HepG2 (cell line): ENCODE data around the gene NFIC. TPM values are rescaled to one million over a fixed set of nuclear protein-coding genes. Genes with fewer than 3 reads are reported as not detected.

Experiments used
- CHCHD3 ChIP-seq: sonication (generic); formaldehyde crosslinking; IDR thresholded peaks from 2 replicates; pipeline ENCODE4 v1.8.0; 2022; ENCODE audit warnings: mild to moderate bottlenecking, missing genetic modification reagents, moderate library complexity
- MED13 ChIP-seq: sonication (generic); formaldehyde crosslinking; IDR thresholded peaks from 2 replicates; pipeline ENCODE4 v1.5.0; 2020; ENCODE audit warnings: missing genetic modification reagents
- NR2C2 ChIP-seq: sonication (generic); formaldehyde crosslinking; IDR thresholded peaks from 2 replicates; pipeline ENCODE4 v1.4.0; 2020; ENCODE audit warnings: missing genetic modification reagents, mild to moderate bottlenecking, moderate library complexity, borderline replicate concordance
- PAWR ChIP-seq: sonication (generic); formaldehyde crosslinking; IDR thresholded peaks from 2 replicates; pipeline ENCODE4 v1.4.0; 2020; ENCODE audit warnings: missing genetic modification reagents, mild to moderate bottlenecking, borderline replicate concordance
- PHF21A ChIP-seq: sonication (generic); formaldehyde crosslinking; IDR thresholded peaks from 2 replicates; pipeline ENCODE4 v1.5.0; 2020; ENCODE audit warnings: mild to moderate bottlenecking, missing genetic modification reagents
- RBFOX2 ChIP-seq: fragments of 200-400 bp; formaldehyde crosslinking; IDR thresholded peaks from 2 replicates; pipeline ENCODE4 v1.6.1; 2017; ENCODE audit warnings: low read depth, mild to moderate bottlenecking, low read length
- RCOR2 ChIP-seq: IDR thresholded peaks from 2 replicates; pipeline ENCODE4 v1.6.1; 2016; ENCODE audit warnings: missing biosample characterization, missing genetic modification reagents
- SIN3B ChIP-seq: fragments of 150-350 bp; IDR thresholded peaks from 2 replicates; pipeline ENCODE4 v1.6.1; 2014; ENCODE audit warnings: low read length
- SMARCC2 ChIP-seq: fragments of 450-650 bp; IDR thresholded peaks from 2 replicates; pipeline ENCODE4 v1.6.1; 2017; ENCODE audit warnings: antibody characterized with exemption, mild to moderate bottlenecking
- SNAI1 ChIP-seq: sonication (generic); formaldehyde crosslinking; IDR thresholded peaks from 2 replicates; pipeline ENCODE4 v1.5.0; 2020; ENCODE audit warnings: mild to moderate bottlenecking, missing genetic modification reagents, borderline replicate concordance
- ZFX ChIP-seq: sonication (generic); formaldehyde crosslinking; IDR thresholded peaks from 2 replicates; pipeline ENCODE4 v1.4.0; 2020; ENCODE audit warnings: mild to moderate bottlenecking, low read depth, missing genetic modification reagents, moderate library complexity
- ZMYM2 ChIP-seq: sonication (generic); formaldehyde crosslinking; IDR thresholded peaks from 2 replicates; pipeline ENCODE4 v1.8.0; 2022; ENCODE audit warnings: mild to moderate bottlenecking, missing genetic modification reagents
- ZMYM3 ChIP-seq: sonication (generic); formaldehyde crosslinking; IDR thresholded peaks from 2 replicates; pipeline ENCODE4 v1.5.1; 2020; ENCODE audit warnings: mild to moderate bottlenecking, missing genetic modification reagents
- ZNF160 ChIP-seq: sonication (generic); formaldehyde crosslinking; IDR thresholded peaks from 2 replicates; pipeline ENCODE4 v1.8.0; 2022; ENCODE audit warnings: mild to moderate bottlenecking, inconsistent platforms, missing genetic modification reagents
- ZNF205 ChIP-seq: IDR thresholded peaks from 2 replicates; pipeline ENCODE4 v1.6.1; 2018; ENCODE audit warnings: missing biosample characterization, missing genetic modification reagents
- ZNF292 ChIP-seq: sonication (generic); formaldehyde crosslinking; IDR thresholded peaks from 2 replicates; pipeline ENCODE4 v1.8.1; 2022; ENCODE audit warnings: mild to moderate bottlenecking, low read depth, missing genetic modification reagents, borderline replicate concordance
- ZNF780A ChIP-seq: sonication (generic); formaldehyde crosslinking; IDR thresholded peaks from 2 replicates; pipeline ENCODE4 v1.8.0; 2022; ENCODE audit warnings: mild to moderate bottlenecking, missing genetic modification reagents, moderate library complexity
- ZSCAN9 ChIP-seq: IDR thresholded peaks from 2 replicates; pipeline ENCODE4 v1.6.1; 2016; ENCODE audit warnings: borderline replicate concordance
- polyA plus RNA-seq, 8 experiments: library from polyadenylated mRNA; depleted of rRNA in 3 of 8; stranded (reverse) in 7 of 8; unstranded in 1 of 8; fragments of >200 nt; fragmentation: Illumina TruSeq in 4 of 8; extraction: Trizol in 4 of 8; gene quantifications; 2 replicates each; pipeline versions ENCODE4 v1.2.1 to v1.2.3, GENCODE V29; 2011 to 2016; ENCODE audit warnings: low read depth in 4 of 8, missing spikeins in 1 of 8, mixed read lengths in 1 of 8; ENCODE audit not compliant: insufficient read depth in 1 of 8
- total RNA-seq, 5 experiments: library from RNA; depleted of rRNA; stranded (reverse); fragments of >200 nt; fragmentation: Illumina TruSeq; extraction: Trizol; gene quantifications; 2 replicates each; pipeline ENCODE4 v1.2.3, GENCODE V29; 2016; ENCODE audit warnings: low read depth in 1 of 5
- TF ChIP-seq, protein P1 (sequence below): sonication (generic); formaldehyde crosslinking; IDR thresholded peaks from 2 replicates; pipeline ENCODE4 v1.5.1; 2020; ENCODE audit warnings: mild to moderate bottlenecking, moderate library complexity, missing genetic modification reagents
- TF ChIP-seq, protein P2 (sequence below): sonication (generic); formaldehyde crosslinking; IDR thresholded peaks from 2 replicates; pipeline ENCODE4 v1.5.0; 2020; ENCODE audit warnings: missing genetic modification reagents, mild to moderate bottlenecking, borderline replicate concordance
- TF ChIP-seq, protein P3 (sequence below): sonication (generic); formaldehyde crosslinking; IDR thresholded peaks from 2 replicates; pipeline ENCODE4 v1.4.0; 2020; ENCODE audit warnings: missing genetic modification reagents, borderline replicate concordance

The NFIC gene
- total and polyA plus RNA-seq, 2 of the 13 experiments (the other 11 are each of a cell fraction or from before 2014, with no cell fraction given) = 1.3 to 2.5 TPM

DNA sequence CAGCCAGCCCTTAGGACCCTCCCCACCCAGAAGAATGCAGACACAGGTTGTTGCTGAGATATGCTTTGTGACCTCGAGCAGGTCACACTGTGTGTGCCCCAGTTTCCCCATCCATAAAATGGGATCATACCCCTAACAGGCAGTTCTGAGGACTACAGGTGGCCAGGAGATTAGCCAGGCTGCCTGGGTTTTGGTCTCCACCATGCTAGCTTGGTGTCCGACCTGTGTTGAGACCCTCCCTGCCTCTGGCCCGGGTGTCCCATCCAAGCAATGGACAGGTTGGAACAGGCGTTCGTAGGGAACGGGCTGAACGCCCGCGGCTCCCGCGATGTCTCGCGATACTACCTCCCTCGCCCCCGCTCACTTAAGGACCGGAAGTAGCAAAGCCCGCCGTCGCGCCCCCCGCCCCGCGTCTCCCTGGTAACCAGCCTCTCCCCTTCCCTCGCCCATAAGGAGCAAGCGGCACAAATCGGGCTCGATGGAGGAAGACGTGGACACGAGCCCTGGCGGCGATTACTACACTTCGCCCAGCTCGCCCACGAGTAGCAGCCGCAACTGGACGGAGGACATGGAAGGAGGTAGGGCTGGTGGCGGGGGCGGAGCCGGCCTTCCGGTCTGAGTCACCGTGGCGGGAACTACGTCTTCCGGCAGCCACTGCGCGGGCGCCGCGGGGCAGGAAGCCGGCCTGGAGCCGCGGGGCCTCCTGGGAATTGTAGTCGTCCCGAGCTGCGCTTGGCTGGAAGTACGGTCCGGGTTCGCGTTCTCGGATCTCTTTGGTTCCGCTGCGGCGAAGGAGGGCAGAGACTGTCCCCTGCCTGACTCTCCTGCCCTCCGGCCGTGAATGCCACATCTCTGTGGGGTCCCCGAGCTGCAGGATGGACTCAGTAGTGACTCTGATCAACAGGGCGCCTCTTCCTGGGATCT is 68.5 kb downstream of the NFIC start (continued):
- TF ChIP-seq, protein P1, sequence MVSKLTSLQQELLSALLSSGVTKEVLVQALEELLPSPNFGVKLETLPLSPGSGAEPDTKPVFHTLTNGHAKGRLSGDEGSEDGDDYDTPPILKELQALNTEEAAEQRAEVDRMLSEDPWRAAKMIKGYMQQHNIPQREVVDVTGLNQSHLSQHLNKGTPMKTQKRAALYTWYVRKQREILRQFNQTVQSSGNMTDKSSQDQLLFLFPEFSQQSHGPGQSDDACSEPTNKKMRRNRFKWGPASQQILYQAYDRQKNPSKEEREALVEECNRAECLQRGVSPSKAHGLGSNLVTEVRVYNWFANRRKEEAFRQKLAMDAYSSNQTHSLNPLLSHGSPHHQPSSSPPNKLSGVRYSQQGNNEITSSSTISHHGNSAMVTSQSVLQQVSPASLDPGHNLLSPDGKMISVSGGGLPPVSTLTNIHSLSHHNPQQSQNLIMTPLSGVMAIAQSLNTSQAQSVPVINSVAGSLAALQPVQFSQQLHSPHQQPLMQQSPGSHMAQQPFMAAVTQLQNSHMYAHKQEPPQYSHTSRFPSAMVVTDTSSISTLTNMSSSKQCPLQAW = peak; percentile 89
- TF ChIP-seq ZMYM3 (CRISPR knock-in tag) = peak; percentile 87; the same call in 1 of the 2 replicates
- 0 out of 2 replicates have a peak, but pooled peaks have one; percentile 44 for TF ChIP-seq ZNF160
- no peak for TF ChIP-seq SIN3B
- TF ChIP-seq SMARCC2 = no peak
- TF ChIP-seq MED13 = peak; percentile 29; the same call in 1 of the 2 replicates
- TF ChIP-seq CHCHD3 (CRISPR knock-in tag) = no peak
- no peak for TF ChIP-seq ZNF292 (CRISPR knock-in tag)
- TF ChIP-seq ZSCAN9 = no peak; the same call in 1 of the 2 replicates
- TF ChIP-seq PAWR (CRISPR knock-in tag) = no peak
- no peak for TF ChIP-seq ZNF780A
- 0 out of 2 replicates have a peak, but pooled peaks have one; percentile 26 for TF ChIP-seq PHF21A (CRISPR knock-in tag)
- TF ChIP-seq ZMYM2 (CRISPR knock-in tag) = no peak
- TF ChIP-seq ZNF205 = 0 out of 2 replicates have a peak, but pooled peaks have one; percentile 25
- peak; percentile 82 for TF ChIP-seq RBFOX2
- peak; percentile 24; the same call in 1 of the 2 replicates for TF ChIP-seq RCOR2 (CRISPR knock-in tag)
- peak; percentile 50; the same call in 1 of the 2 replicates for TF ChIP-seq NR2C2
- TF ChIP-seq SNAI1 (CRISPR knock-in tag) = no peak
- TF ChIP-seq, protein P2, sequence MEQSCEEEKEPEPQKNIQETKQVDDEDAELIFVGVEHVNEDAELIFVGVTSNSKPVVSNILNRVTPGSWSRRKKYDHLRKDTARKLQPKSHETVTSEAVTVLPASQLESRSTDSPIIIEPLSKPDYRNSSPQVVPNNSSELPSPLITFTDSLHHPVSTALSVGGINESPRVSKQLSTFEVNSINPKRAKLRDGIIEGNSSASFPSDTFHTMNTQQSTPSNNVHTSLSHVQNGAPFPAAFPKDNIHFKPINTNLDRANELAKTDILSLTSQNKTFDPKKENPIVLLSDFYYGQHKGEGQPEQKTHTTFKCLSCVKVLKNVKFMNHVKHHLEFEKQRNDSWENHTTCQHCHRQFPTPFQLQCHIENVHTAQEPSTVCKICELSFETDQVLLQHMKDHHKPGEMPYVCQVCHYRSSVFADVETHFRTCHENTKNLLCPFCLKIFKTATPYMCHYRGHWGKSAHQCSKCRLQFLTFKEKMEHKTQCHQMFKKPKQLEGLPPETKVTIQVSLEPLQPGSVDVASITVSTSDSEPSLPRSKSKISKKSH (CRISPR knock-in tag) = peak; percentile 84; the same call in 1 of the 2 replicates
- peak; percentile 84 for TF ChIP-seq ZFX (CRISPR knock-in tag)
- TF ChIP-seq, protein P3, sequence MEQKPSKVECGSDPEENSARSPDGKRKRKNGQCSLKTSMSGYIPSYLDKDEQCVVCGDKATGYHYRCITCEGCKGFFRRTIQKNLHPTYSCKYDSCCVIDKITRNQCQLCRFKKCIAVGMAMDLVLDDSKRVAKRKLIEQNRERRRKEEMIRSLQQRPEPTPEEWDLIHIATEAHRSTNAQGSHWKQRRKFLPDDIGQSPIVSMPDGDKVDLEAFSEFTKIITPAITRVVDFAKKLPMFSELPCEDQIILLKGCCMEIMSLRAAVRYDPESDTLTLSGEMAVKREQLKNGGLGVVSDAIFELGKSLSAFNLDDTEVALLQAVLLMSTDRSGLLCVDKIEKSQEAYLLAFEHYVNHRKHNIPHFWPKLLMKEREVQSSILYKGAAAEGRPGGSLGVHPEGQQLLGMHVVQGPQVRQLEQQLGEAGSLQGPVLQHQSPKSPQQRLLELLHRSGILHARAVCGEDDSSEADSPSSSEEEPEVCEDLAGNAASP (CRISPR knock-in tag) = no peak
